Measurements from ENCODE around the gene BMP5. TPM values are rescaled to one million over a fixed set of nuclear protein-coding genes. Genes with fewer than 3 reads are reported as not detected.
"Not testable (repeated sequence)": the region's sequence is repeated elsewhere in the genome, so short reads cannot be mapped to it uniquely, and the experiment has no call there.

BMP5 gene
- total RNA-seq (not detected), polyA plus RNA-seq (not detected)

GRCh38 chr6:55875400-55875799 is at the start of gene BMP5:
BMP5 (minus strand) TSS chr6:55875590; CDS start chr6:55874865, 725 bp downstream.
- H3K4me1 ChIP-seq (ENCODE audit: insufficient read depth, low read length), result no peaks in the 10 kb centered on the region
- no peaks in the 10 kb centered on the region for H3K27me3 ChIP-seq (ENCODE audit: insufficient read depth, low read length, poor library complexity, severe bottlenecking)
- DNase-seq, result no peak
- Mint-ChIP-seq H3K36me3 (no peaks in the 10 kb centered on the region), H3K27me3 (no peaks in the 10 kb centered on the region), H3K4me3 (no peak within 1 kb of the TSS), H3K27ac (no peak within 1 kb of the TSS), H3K4me1 (no peaks in the 10 kb centered on the region), H3K9me3 (peaks cover 2 to 26% (median 4%) of the 10 kb centered on the region in 5 donors)
- no peak within 1 kb of the TSS for H3K27ac ChIP-seq (ENCODE audit: low read depth, low read length)
- no peaks in the 10 kb centered on the region for H3K9me3 ChIP-seq (ENCODE audit: low read length)
- no peak within 1 kb of the TSS for H3K4me3 ChIP-seq (ENCODE audit: low read length)
- CTCF ChIA-PET, result no interaction called here
- POLR2A ChIA-PET, result no interaction called here
- H3K36me3 ChIP-seq (ENCODE audit: insufficient read depth, low read length), result no peaks in the 10 kb centered on the region

GRCh38 chr6:55922406-55922805 is 47.0 kb upstream of the BMP5 start:
- CTCF ChIA-PET, result no interaction called here
- H3K27ac ChIP-seq (ENCODE audit: low read depth, low read length), result no peak overlapping the region
- H3K4me3 ChIP-seq (ENCODE audit: low read length), result no peak overlapping the region
- no peaks in the 10 kb centered on the region for H3K36me3 ChIP-seq (ENCODE audit: insufficient read depth, low read length)
- Mint-ChIP-seq H3K27ac (no peak overlapping the region), H3K4me3 (no peak overlapping the region), H3K27me3 (no peaks in the 10 kb centered on the region), H3K4me1 (no peaks in the 10 kb centered on the region), H3K36me3 (no peaks in the 10 kb centered on the region), H3K9me3 (peaks cover 2 to 18% (median 8%) of the 10 kb centered on the region in 5 donors)
- H3K27me3 ChIP-seq (ENCODE audit: insufficient read depth, low read length, poor library complexity, severe bottlenecking), result no peaks in the 10 kb centered on the region
- POLR2A ChIA-PET, result no interaction called here
- H3K4me1 ChIP-seq (ENCODE audit: insufficient read depth, low read length), result no peaks in the 10 kb centered on the region
- DNase-seq, result no peak
- no peaks in the 10 kb centered on the region for H3K9me3 ChIP-seq (ENCODE audit: low read length)

GRCh38 chr6:55919716-55920308 is 44.4 kb upstream of the BMP5 start:
- ChIA-PET CTCF (no interaction called here), POLR2A (no interaction called here)
- H3K27me3 Mint-ChIP-seq, result no peaks in the 10 kb centered on the region
- H3K9me3 Mint-ChIP-seq, result peaks cover 2 to 8% (median 4%) of the 10 kb centered on the region in 5 donors
- no peaks in the 10 kb centered on the region for H3K36me3 ChIP-seq (ENCODE audit: insufficient read depth, low read length)
- H3K27me3 ChIP-seq (ENCODE audit: insufficient read depth, low read length, poor library complexity, severe bottlenecking), result no peaks in the 10 kb centered on the region
- no peaks in the 10 kb centered on the region for H3K4me1 Mint-ChIP-seq
- no peak overlapping the region for H3K27ac ChIP-seq (ENCODE audit: low read depth, low read length)
- H3K27ac Mint-ChIP-seq, result no peak overlapping the region
- H3K4me3 ChIP-seq (ENCODE audit: low read length), result no peak overlapping the region
- DNase-seq, result no peak
- no peaks in the 10 kb centered on the region for H3K4me1 ChIP-seq (ENCODE audit: insufficient read depth, low read length)
- H3K36me3 Mint-ChIP-seq, result no peaks in the 10 kb centered on the region
- H3K4me3 Mint-ChIP-seq, result no peak overlapping the region
- no peaks in the 10 kb centered on the region for H3K9me3 ChIP-seq (ENCODE audit: low read length)

GRCh38 chr6:55918639-55919038 is 43.2 kb upstream of the BMP5 start:
- Histone ChIP-seq H3K4me3 (ENCODE audit: low read length) (no peak overlapping the region), H3K9me3 (ENCODE audit: low read length) (no peaks in the 10 kb centered on the region), H3K27ac (ENCODE audit: low read depth, low read length) (no peak overlapping the region), H3K36me3 (ENCODE audit: insufficient read depth, low read length) (no peaks in the 10 kb centered on the region), H3K27me3 (ENCODE audit: insufficient read depth, low read length, poor library complexity, severe bottlenecking) (no peaks in the 10 kb centered on the region), H3K4me1 (ENCODE audit: insufficient read depth, low read length) (no peaks in the 10 kb centered on the region)
- POLR2A ChIA-PET, result no interaction called here
- H3K36me3 Mint-ChIP-seq, result no peaks in the 10 kb centered on the region
- peaks cover 2 to 8% (median 4%) of the 10 kb centered on the region in 5 donors for H3K9me3 Mint-ChIP-seq
- no peak overlapping the region for H3K4me3 Mint-ChIP-seq
- H3K27me3 Mint-ChIP-seq, result no peaks in the 10 kb centered on the region
- H3K27ac Mint-ChIP-seq, result no peak overlapping the region
- DNase-seq, result no peak
- no peaks in the 10 kb centered on the region for H3K4me1 Mint-ChIP-seq
- CTCF ChIA-PET, result no interaction called here

- ChIA-PET POLR2A (no interaction called here), CTCF (no interaction called here)
- no peaks in the 10 kb centered on the region for H3K36me3 Mint-ChIP-seq
- Histone ChIP-seq H3K9me3 (ENCODE audit: low read length) (no peaks in the 10 kb centered on the region), H3K4me1 (ENCODE audit: insufficient read depth, low read length) (no peaks in the 10 kb centered on the region), H3K27me3 (ENCODE audit: insufficient read depth, low read length, poor library complexity, severe bottlenecking) (no peaks in the 10 kb centered on the region), H3K36me3 (ENCODE audit: insufficient read depth, low read length) (no peaks in the 10 kb centered on the region), H3K27ac (ENCODE audit: low read depth, low read length) (no peak overlapping the region), H3K4me3 (ENCODE audit: low read length) (no peak overlapping the region)
- no peaks in the 10 kb centered on the region for H3K4me1 Mint-ChIP-seq
- peaks cover 0 to 8% (median 2%) of the 10 kb centered on the region in 5 donors for H3K9me3 Mint-ChIP-seq
- no peak for DNase-seq
- no peak overlapping the region for H3K4me3 Mint-ChIP-seq
- H3K27ac Mint-ChIP-seq, result no peak overlapping the region
- no peaks in the 10 kb centered on the region for H3K27me3 Mint-ChIP-seq
These were observed 42.5 kb upstream of the BMP5 start for GRCh38 chr6:55917751-55918415.

GRCh38 chr6:55916188-55916587 is 40.8 kb upstream of the BMP5 start:
- no peaks in the 10 kb centered on the region for H3K36me3 ChIP-seq (ENCODE audit: insufficient read depth, low read length)
- Mint-ChIP-seq H3K4me1 (no peaks in the 10 kb centered on the region), H3K9me3 (peaks cover 0 to 9% (median 2%) of the 10 kb centered on the region in 5 donors), H3K27me3 (no peaks in the 10 kb centered on the region), H3K36me3 (no peaks in the 10 kb centered on the region), H3K27ac (no peak overlapping the region), H3K4me3 (no peak overlapping the region)
- no peak overlapping the region for H3K27ac ChIP-seq (ENCODE audit: low read depth, low read length)
- no peak overlapping the region for H3K4me3 ChIP-seq (ENCODE audit: low read length)
- H3K9me3 ChIP-seq (ENCODE audit: low read length), result no peaks in the 10 kb centered on the region
- H3K27me3 ChIP-seq (ENCODE audit: insufficient read depth, low read length, poor library complexity, severe bottlenecking), result no peaks in the 10 kb centered on the region
- CTCF ChIA-PET, result no interaction called here
- H3K4me1 ChIP-seq (ENCODE audit: insufficient read depth, low read length), result no peaks in the 10 kb centered on the region
- DNase-seq, result no peak
- POLR2A ChIA-PET, result no interaction called here

GRCh38 chr6:55913228-55914195 is 38.1 kb upstream of the BMP5 start:
- Histone ChIP-seq H3K27me3 (ENCODE audit: insufficient read depth, low read length, poor library complexity, severe bottlenecking) (no peaks in the 10 kb centered on the region), H3K4me3 (ENCODE audit: low read length) (no peak overlapping the region), H3K36me3 (ENCODE audit: insufficient read depth, low read length) (no peaks in the 10 kb centered on the region), H3K27ac (ENCODE audit: low read depth, low read length) (no peak overlapping the region), H3K9me3 (ENCODE audit: low read length) (no peaks in the 10 kb centered on the region), H3K4me1 (ENCODE audit: insufficient read depth, low read length) (no peaks in the 10 kb centered on the region)
- Mint-ChIP-seq H3K4me1 (no peaks in the 10 kb centered on the region), H3K27me3 (no peaks in the 10 kb centered on the region), H3K4me3 (no peak overlapping the region), H3K9me3 (peaks cover 0 to 9% (median 0%) of the 10 kb centered on the region in 5 donors), H3K27ac (no peak overlapping the region), H3K36me3 (no peaks in the 10 kb centered on the region)
- CTCF ChIA-PET, result no interaction called here
- DNase-seq, result no peak
- POLR2A ChIA-PET, result no interaction called here

GRCh38 chr6:55910466-55910865 is 35.1 kb upstream of the BMP5 start:
- CTCF ChIA-PET; H3K4me1 ChIP-seq (ENCODE audit: insufficient read depth, low read length); H3K36me3 ChIP-seq (ENCODE audit: insufficient read depth, low read length); H3K4me3 ChIP-seq (ENCODE audit: low read length); H3K4me3 Mint-ChIP-seq; H3K27me3 ChIP-seq (ENCODE audit: insufficient read depth, low read length, poor library complexity, severe bottlenecking); H3K36me3 Mint-ChIP-seq; H3K27ac Mint-ChIP-seq; DNase-seq; H3K27ac ChIP-seq (ENCODE audit: low read depth, low read length); H3K9me3 Mint-ChIP-seq; POLR2A ChIA-PET; H3K9me3 ChIP-seq (ENCODE audit: low read length); H3K4me1 Mint-ChIP-seq; H3K27me3 Mint-ChIP-seq: not testable (repeated sequence)
